ENCODE measurements around the gene ATXN7L1.
A peak's percentile ranks its signal among the peaks of the same experiment; 100 is the strongest.
"Not testable (repeated sequence)": the region's sequence is repeated elsewhere in the genome, so short reads cannot be mapped to it uniquely, and the experiment has no call there.

ATXN7L1 gene

GRCh38 chr7:105599551-105599950 is 276.8 kb downstream of the ATXN7L1 start:
- no peak for DNase-seq

GRCh38 chr7:105599080-105599479 is 277.3 kb downstream of the ATXN7L1 start:
- DNase-seq, result not testable (repeated sequence)

- DNase-seq, result no peak
Observed at GRCh38 chr7:105596866-105597265, 279.5 kb downstream of the ATXN7L1 start.

- DNase-seq, result no peak
Observed at GRCh38 chr7:105594034-105594433, 282.4 kb downstream of the ATXN7L1 start.

- no peak for DNase-seq
Observed at GRCh38 chr7:105591522-105591921, 284.9 kb downstream of the ATXN7L1 start.

GRCh38 chr7:105590793-105591192 is 285.6 kb downstream of the ATXN7L1 start:
- no peak for DNase-seq

- peak; percentile 40 for DNase-seq
Observed at GRCh38 chr7:105589356-105590077, 286.9 kb downstream of the ATXN7L1 start.

- no peak for DNase-seq
Observed at GRCh38 chr7:105587909-105588635, 288.3 kb downstream of the ATXN7L1 start.

GRCh38 chr7:105585850-105586500 is 290.4 kb downstream of the ATXN7L1 start:
- no peak for DNase-seq

- no peak for DNase-seq
Observed at GRCh38 chr7:105584165-105584564, 292.2 kb downstream of the ATXN7L1 start.

GRCh38 chr7:105583061-105583460 is 293.3 kb downstream of the ATXN7L1 start:
- DNase-seq, result no peak

GRCh38 chr7:105581066-105581811 is 295.2 kb downstream of the ATXN7L1 start, which contains the start of gene EFCAB10:
EFCAB10 (minus strand) TSS chr7:105581493; CDS start chr7:105581463, 30 bp downstream.
- peak; percentile 28 for DNase-seq

GRCh38 chr7:105580022-105580740 is 296.2 kb downstream of the ATXN7L1 start:
- no peak for DNase-seq

- DNase-seq, result no peak
Observed at GRCh38 chr7:105578496-105578895, 297.9 kb downstream of the ATXN7L1 start.

GRCh38 chr7:105577251-105577650 is 299.1 kb downstream of the ATXN7L1 start:
- DNase-seq, result no peak

GRCh38 chr7:105571891-105572290 is 304.5 kb downstream of the ATXN7L1 start:
- DNase-seq, result no peak

GRCh38 chr7:105567821-105568220 is 308.6 kb downstream of the ATXN7L1 start:
- no peak for DNase-seq

- DNase-seq, result no peak
Observed at GRCh38 chr7:105567024-105567423, 309.4 kb downstream of the ATXN7L1 start.

GRCh38 chr7:105565190-105565589 is 311.2 kb downstream of the ATXN7L1 start:
- DNase-seq, result no peak

- no peak for DNase-seq
Observed at GRCh38 chr7:105559926-105560325, 316.5 kb downstream of the ATXN7L1 start.
